Measurements from ENCODE around the gene MSANTD3.

DNA sequence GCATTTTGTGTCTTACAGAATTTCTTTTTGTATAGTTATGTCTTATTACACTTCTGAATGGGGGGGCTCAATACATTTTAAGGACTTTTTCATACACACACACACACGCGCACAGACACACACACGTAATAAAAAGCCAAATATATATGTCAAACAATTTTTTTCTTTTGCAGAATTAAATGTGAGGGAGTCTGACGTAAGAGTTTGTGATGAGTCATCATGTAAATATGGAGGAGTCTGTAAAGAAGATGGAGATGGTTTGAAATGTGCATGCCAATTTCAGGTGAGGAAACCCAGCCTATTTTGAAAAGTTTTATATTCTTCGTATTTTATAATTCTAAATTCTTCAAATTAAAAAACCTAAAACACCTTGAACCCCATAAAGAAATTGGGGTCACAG, 71.6 kb downstream of the MSANTD3 start:
- TF ChIP-seq CTCF (IDR thresholded peaks at IDR 0.05; ENCODE audit: low read depth, low read length): no peak
- no peak for TF ChIP-seq POLR2A (IDR thresholded peaks at IDR 0.05; ENCODE audit: extremely low read depth, insufficient read length)
- TF ChIP-seq MYC (IDR thresholded peaks at IDR 0.05; ENCODE audit: low read depth, low read length): no peak

Data from NB4 (cell line).